ENCODE measurements around the gene KDR. TPM values are rescaled to one million over a fixed set of nuclear protein-coding genes. Genes with fewer than 3 reads are reported as not detected.

The KDR gene
- total RNA-seq, 2 donors from 2014 or later: 32.5 to 52.9 TPM

- Histone ChIP-seq H3K27ac (no peak overlapping the region), H3K9me3 (no peaks in the 10 kb centered on the region), H3K36me3 (no peaks in the 10 kb centered on the region), H3K27me3 (no peaks in the 10 kb centered on the region), H3K4me1 (peaks cover 0 to 16% of the 10 kb centered on the region in 2 donors), H3K4me3 (peak overlapping the region in 1 of 2 donors; percentile 58)
- TF ChIP-seq, protein P1, sequence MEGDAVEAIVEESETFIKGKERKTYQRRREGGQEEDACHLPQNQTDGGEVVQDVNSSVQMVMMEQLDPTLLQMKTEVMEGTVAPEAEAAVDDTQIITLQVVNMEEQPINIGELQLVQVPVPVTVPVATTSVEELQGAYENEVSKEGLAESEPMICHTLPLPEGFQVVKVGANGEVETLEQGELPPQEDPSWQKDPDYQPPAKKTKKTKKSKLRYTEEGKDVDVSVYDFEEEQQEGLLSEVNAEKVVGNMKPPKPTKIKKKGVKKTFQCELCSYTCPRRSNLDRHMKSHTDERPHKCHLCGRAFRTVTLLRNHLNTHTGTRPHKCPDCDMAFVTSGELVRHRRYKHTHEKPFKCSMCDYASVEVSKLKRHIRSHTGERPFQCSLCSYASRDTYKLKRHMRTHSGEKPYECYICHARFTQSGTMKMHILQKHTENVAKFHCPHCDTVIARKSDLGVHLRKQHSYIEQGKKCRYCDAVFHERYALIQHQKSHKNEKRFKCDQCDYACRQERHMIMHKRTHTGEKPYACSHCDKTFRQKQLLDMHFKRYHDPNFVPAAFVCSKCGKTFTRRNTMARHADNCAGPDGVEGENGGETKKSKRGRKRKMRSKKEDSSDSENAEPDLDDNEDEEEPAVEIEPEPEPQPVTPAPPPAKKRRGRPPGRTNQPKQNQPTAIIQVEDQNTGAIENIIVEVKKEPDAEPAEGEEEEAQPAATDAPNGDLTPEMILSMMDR (IDR thresholded peaks at IDR 0.05): no peak
- no peak for DNase-seq (ENCODE audit: low spot score)
Observed at GRCh38 chr4:55122235-55122634, 3.2 kb downstream of the KDR start.

DNA sequence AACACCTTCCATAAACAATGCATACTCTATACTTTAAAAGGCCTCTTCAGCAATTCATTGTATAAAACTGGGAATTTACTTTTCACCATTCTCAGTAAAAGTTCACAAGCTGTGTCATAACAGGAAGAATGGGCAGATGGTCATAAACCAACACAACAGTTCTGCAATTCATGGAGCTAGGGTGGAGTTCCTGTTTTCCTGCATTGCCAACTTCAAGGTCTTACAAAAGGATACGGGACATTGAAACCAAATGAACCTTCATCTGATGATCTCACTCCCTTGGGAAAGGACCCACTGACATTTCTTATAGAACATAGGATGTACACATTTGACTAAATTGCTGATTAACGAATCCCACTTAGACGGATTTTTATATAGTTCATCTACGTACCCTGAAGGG, 4.1 kb downstream of the KDR start:
- DNase-seq (ENCODE audit: low spot score): no peak
- H3K36me3 ChIP-seq: no peaks in the 10 kb centered on the region
- no peak overlapping the region for H3K27ac ChIP-seq
- TF ChIP-seq, protein P1 (IDR thresholded peaks at IDR 0.05): no peak
- H3K4me1 ChIP-seq: peaks cover 0 to 15% of the 10 kb centered on the region in 2 donors
- no peaks in the 10 kb centered on the region for H3K9me3 ChIP-seq
- no peak overlapping the region for H3K4me3 ChIP-seq
- no peaks in the 10 kb centered on the region for H3K27me3 ChIP-seq

DNA sequence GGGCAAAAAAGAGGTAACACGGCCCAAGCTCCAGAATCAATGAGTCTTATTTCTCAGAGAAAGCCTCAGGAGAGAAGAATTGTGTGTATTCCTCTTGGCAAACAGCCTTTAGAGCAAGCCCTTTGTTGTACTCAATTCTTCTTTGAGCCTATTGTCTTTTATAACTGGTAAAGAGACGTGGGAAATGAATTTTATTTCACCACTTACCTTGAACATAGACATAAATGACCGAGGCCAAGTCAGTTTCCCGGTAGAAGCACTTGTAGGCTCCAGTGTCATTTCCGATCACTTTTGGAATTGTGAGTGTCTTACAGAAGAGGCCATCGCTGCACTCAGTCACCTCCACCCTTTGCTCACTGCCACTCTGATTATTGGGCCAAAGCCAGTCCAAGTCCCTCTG, 7.0 kb downstream of the KDR start:
- Histone ChIP-seq H3K36me3 (no peaks in the 10 kb centered on the region), H3K27ac (no peak overlapping the region), H3K4me3 (no peak overlapping the region), H3K9me3 (no peaks in the 10 kb centered on the region), H3K27me3 (no peaks in the 10 kb centered on the region), H3K4me1 (no peaks in the 10 kb centered on the region)
- TF ChIP-seq, protein P1 (IDR thresholded peaks at IDR 0.05): no peak
- no peak for DNase-seq (ENCODE audit: low spot score)

DNA sequence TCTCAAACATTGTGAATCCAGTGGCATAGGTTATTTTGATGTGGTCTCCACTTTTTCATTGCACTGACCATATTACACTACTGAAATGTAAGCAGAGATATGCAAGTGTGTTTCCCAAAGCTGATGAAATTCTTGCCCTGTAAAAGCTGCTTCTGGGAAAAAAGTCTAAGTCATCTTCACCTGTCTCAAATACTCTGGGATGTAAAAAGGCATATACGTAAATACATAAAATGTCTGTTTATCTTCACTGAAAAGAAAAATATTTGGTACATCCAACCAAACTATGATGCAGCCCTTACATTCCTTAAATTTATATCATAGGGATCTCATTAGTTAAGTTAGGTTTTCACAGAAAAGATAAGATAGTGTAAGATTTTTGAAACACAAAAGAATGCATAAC, 7.9 kb downstream of the KDR start:
- Histone ChIP-seq H3K4me3 (no peak overlapping the region), H3K27ac (no peak overlapping the region), H3K36me3 (no peaks in the 10 kb centered on the region), H3K9me3 (no peaks in the 10 kb centered on the region), H3K4me1 (no peaks in the 10 kb centered on the region), H3K27me3 (no peaks in the 10 kb centered on the region)
- no peak for DNase-seq (ENCODE audit: low spot score)
- TF ChIP-seq, protein P1 (IDR thresholded peaks at IDR 0.05): no peak

DNA sequence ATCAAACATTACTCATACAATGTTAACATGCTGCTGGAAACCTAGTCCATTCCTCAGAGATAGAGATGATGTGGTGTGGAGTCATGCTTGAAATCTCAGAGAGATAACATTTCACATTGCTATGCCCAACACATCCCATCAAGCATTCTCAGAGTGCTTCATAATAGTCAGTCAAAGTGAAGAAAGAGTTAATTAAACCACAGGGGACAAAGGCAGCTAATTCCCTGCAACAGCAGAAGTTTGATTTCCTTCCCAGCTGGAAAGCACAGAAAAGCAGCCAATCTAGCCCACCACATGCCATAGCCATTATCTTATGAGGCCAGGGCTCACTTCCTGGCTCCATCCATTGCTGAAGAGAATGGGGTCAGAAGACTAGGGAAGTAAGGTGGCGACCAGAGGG, 8.9 kb downstream of the KDR start:
- H3K4me3 ChIP-seq: no peak overlapping the region
- no peaks in the 10 kb centered on the region for H3K27me3 ChIP-seq
- H3K27ac ChIP-seq: no peak overlapping the region

DNA sequence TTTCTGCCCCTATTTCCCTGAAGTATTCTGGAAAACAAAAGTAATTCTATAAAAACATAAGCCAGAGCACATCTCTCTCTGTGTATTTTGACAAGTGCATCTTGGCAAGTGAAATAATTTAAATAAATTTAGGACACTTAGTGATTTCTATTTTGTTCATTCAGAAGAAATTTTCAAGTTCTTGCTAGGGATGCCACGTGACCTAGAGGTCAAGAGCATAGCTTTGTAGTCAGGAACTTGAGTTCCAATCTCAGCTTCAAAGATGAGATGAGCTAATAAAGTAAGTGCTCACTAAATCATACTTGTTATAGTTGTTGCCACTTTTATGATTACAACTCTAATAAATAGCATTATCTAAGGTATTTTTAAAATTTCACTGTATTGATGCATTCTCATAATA, 13.8 kb downstream of the KDR start:
- H3K9me3 ChIP-seq: no peaks in the 10 kb centered on the region
- no peak overlapping the region for H3K4me3 ChIP-seq
- no peaks in the 10 kb centered on the region for H3K27me3 ChIP-seq
- H3K36me3 ChIP-seq: no peaks in the 10 kb centered on the region
- no peak for DNase-seq (ENCODE audit: low spot score)
- H3K4me1 ChIP-seq: no peaks in the 10 kb centered on the region
- TF ChIP-seq, protein P1 (IDR thresholded peaks at IDR 0.05): no peak
- no peak overlapping the region for H3K27ac ChIP-seq

More for the DNA sequence above, 8.9 kb downstream of the KDR start:
- DNase-seq (ENCODE audit: low spot score): no peak
- H3K36me3 ChIP-seq: no peaks in the 10 kb centered on the region
- H3K4me1 ChIP-seq: no peaks in the 10 kb centered on the region
- TF ChIP-seq, protein P1 (IDR thresholded peaks at IDR 0.05): no peak
- no peaks in the 10 kb centered on the region for H3K9me3 ChIP-seq

Data from right atrium auricular region (tissue), 2 donors.